HEK293T (cell line): ENCODE data around the gene CADM2.

ENCODE experiments used
- CTCF ChIA-PET: fragments of 350-600 bp; formaldehyde crosslinking; extraction: SDS; loops from one replicate; lab custom pipeline; 2021; ENCODE audit warnings: antibody characterized with exemption, inconsistent platforms; lab: Yijun Ruan, JAX
- POLR2A ChIA-PET: fragments of 350-600 bp; formaldehyde crosslinking; extraction: SDS; loops from one replicate; lab custom pipeline; 2020; ENCODE audit warnings: antibody characterized with exemption, inconsistent platforms; lab: Yijun Ruan, JAX
- DNase-seq: peaks from one replicate; pipeline ENCODE4 v3.0.0; 2012; ENCODE audit warnings: mixed read lengths; ENCODE audit errors: extremely low spot score
- ARNT ChIP-seq: fragments of 450-650 bp; IDR thresholded peaks from 2 replicates; pipeline ENCODE4 v1.6.1; 2017; ENCODE audit warnings: mild to moderate bottlenecking
- BHLHE40 ChIP-seq: fragments of 450-650 bp; IDR thresholded peaks from 2 replicates; pipeline ENCODE4 v1.6.1; 2016; ENCODE audit warnings: mild to moderate bottlenecking, moderate library complexity, borderline replicate concordance
- CTBP1 ChIP-seq: fragments of 450-650 bp; IDR thresholded peaks from 2 replicates; pipeline ENCODE4 v1.6.1; 2016; ENCODE audit warnings: borderline replicate concordance
- ELF4 ChIP-seq: fragments of 450-650 bp; IDR thresholded peaks from 2 replicates; pipeline ENCODE4 v1.6.1; 2017; ENCODE audit warnings: antibody characterized with exemption
- FOXA1 ChIP-seq: fragments of 450-650 bp; IDR thresholded peaks from 2 replicates; pipeline ENCODE4 v1.6.1; 2016; ENCODE audit warnings: mild to moderate bottlenecking
- FOXK2 ChIP-seq: fragments of 450-650 bp; IDR thresholded peaks from 2 replicates; pipeline ENCODE4 v1.6.1; 2016; ENCODE audit warnings: mild to moderate bottlenecking
- FOXM1 ChIP-seq: fragments of 450-650 bp; IDR thresholded peaks from 2 replicates; pipeline ENCODE4 v1.6.1; 2017; ENCODE audit warnings: mild to moderate bottlenecking, borderline replicate concordance
- HDGF ChIP-seq: fragments of 450-650 bp; IDR thresholded peaks from 2 replicates; pipeline ENCODE4 v1.6.1; 2017; ENCODE audit warnings: antibody characterized with exemption, borderline replicate concordance
- L3MBTL2 ChIP-seq: fragments of 450-650 bp; conservative IDR thresholded peaks from 2 replicates; pipeline ENCODE4 v1.6.1; 2016; ENCODE audit warnings: mild to moderate bottlenecking
- LEF1 ChIP-seq: fragments of 450-650 bp; IDR thresholded peaks from 2 replicates; pipeline ENCODE4 v1.6.1; 2017; ENCODE audit warnings: mild to moderate bottlenecking, borderline replicate concordance
- NFRKB ChIP-seq: fragments of 450-650 bp; IDR thresholded peaks from 2 replicates; pipeline ENCODE4 v1.6.1; 2016; ENCODE audit warnings: mild to moderate bottlenecking, moderate library complexity
- PKNOX1 ChIP-seq: fragments of 450-650 bp; IDR thresholded peaks from 2 replicates; pipeline ENCODE4 v1.6.1; 2016
- SP1 ChIP-seq: fragments of 450-650 bp; IDR thresholded peaks from 2 replicates; pipeline ENCODE4 v1.6.1; 2017
- SUZ12 ChIP-seq: fragments of 450-650 bp; IDR thresholded peaks from 2 replicates; pipeline ENCODE4 v1.6.1; 2016; ENCODE audit warnings: mild to moderate bottlenecking
- TARDBP ChIP-seq: fragments of 450-650 bp; IDR thresholded peaks from 2 replicates; pipeline ENCODE4 v1.6.1; 2016
- ZNF384 ChIP-seq: fragments of 450-650 bp; IDR thresholded peaks from 2 replicates; pipeline ENCODE4 v1.6.1; 2016

CADM2 gene

DNA sequence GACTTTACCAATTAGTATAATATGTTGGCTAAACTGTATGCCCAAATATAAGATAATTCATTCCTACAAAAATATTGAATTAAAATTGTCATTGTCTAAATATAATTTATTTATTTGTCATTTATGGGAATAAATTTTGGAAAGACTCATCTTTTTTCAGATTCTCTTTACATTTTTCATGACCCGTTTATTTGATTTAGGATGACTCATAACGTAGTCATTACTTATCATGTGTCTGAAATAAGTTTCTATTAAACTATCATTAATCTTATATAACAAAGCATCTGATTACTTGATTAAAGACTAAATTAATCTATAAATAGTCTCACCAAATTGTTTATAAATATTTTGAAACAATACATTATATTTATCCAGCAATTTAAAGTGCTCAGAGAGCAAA lies 516.6 kb downstream of the CADM2 start:
- POLR2A ChIA-PET: no interaction called here
- DNase-seq: no peak
- CTCF ChIA-PET: no interaction called here
- no peak for TF ChIP-seq HDGF
- no peak for TF ChIP-seq FOXA1
- no peak for TF ChIP-seq ZNF384
- TF ChIP-seq SUZ12: no peak
- no peak for TF ChIP-seq NFRKB
- TF ChIP-seq FOXK2: no peak
- TF ChIP-seq LEF1: no peak
- TF ChIP-seq TARDBP: no peak
- no peak for TF ChIP-seq L3MBTL2
- TF ChIP-seq FOXM1: no peak
- no peak for TF ChIP-seq BHLHE40
- no peak for TF ChIP-seq ELF4
- TF ChIP-seq CTBP1: no peak
- TF ChIP-seq ARNT: no peak
- TF ChIP-seq SP1: no peak
- TF ChIP-seq PKNOX1: no peak

- ChIA-PET POLR2A (no interaction called here), CTCF (no interaction called here)
- DNase-seq: no peak
- TF ChIP-seq L3MBTL2 (no peak), FOXK2 (no peak), TARDBP (no peak), CTBP1 (no peak), NFRKB (no peak), HDGF (no peak), BHLHE40 (no peak), SP1 (no peak), FOXM1 (no peak), LEF1 (no peak), ZNF384 (no peak), PKNOX1 (no peak), SUZ12 (no peak), ELF4 (no peak)
Observed at GRCh38 chr3:85476891-85477495, 518.2 kb downstream of the CADM2 start.

GRCh38 chr3:85481411-85482212 lies 522.8 kb downstream of the CADM2 start:
- no peak for TF ChIP-seq SP1
- no peak for TF ChIP-seq FOXK2
- no peak for TF ChIP-seq L3MBTL2
- no peak for TF ChIP-seq ARNT
- no peak for TF ChIP-seq HDGF
- no peak for TF ChIP-seq ELF4
- no peak for TF ChIP-seq ZNF384
- TF ChIP-seq NFRKB: no peak
- TF ChIP-seq BHLHE40: no peak
- no peak for TF ChIP-seq TARDBP
- ChIA-PET POLR2A (no interaction called here), CTCF (no interaction called here)
- no peak for DNase-seq

DNA sequence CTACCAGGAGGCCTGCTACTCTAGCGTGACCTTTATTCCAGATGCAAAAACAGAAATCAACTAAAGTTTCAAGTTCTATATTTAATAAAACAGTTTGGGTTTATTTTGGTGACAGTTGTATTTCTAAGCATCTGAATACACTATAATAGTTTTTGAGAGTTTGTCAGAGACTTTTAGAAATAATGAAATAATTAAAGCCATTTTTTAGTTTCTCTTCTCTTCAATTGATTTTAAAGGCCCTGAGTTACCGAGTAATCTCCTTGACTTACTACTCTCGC lies 523.4 kb downstream of the CADM2 start:
- POLR2A ChIA-PET: no interaction called here
- no peak for DNase-seq
- TF ChIP-seq L3MBTL2 (no peak), TARDBP (no peak), BHLHE40 (no peak), PKNOX1 (no peak), ZNF384 (no peak), FOXA1 (no peak), ELF4 (no peak)
- CTCF ChIA-PET: no interaction called here

- DNase-seq: no peak
- ChIA-PET POLR2A (no interaction called here), CTCF (no interaction called here)
- no peak for TF ChIP-seq HDGF
- TF ChIP-seq BHLHE40: no peak
- no peak for TF ChIP-seq ZNF384
- no peak for TF ChIP-seq PKNOX1
- no peak for TF ChIP-seq FOXM1
- TF ChIP-seq LEF1: no peak
Observed at GRCh38 chr3:85483986-85484385, 525.2 kb downstream of the CADM2 start.

- ChIA-PET POLR2A (interaction anchor here (0.6 kb wide), 1 partner anchor 1952 kb away, joined by 3 read pairs; no protein-coding TSS in a partner anchor), CTCF (no interaction called here)
- no peak for DNase-seq
- TF ChIP-seq FOXM1 (no peak), PKNOX1 (no peak), SUZ12 (no peak), ARNT (no peak), ELF4 (no peak), TARDBP (no peak), BHLHE40 (no peak)
Observed at GRCh38 chr3:85487375-85487774, 528.6 kb downstream of the CADM2 start.
